ENCODE measurements around the gene GCSAML.

Gene GCSAML

DNA sequence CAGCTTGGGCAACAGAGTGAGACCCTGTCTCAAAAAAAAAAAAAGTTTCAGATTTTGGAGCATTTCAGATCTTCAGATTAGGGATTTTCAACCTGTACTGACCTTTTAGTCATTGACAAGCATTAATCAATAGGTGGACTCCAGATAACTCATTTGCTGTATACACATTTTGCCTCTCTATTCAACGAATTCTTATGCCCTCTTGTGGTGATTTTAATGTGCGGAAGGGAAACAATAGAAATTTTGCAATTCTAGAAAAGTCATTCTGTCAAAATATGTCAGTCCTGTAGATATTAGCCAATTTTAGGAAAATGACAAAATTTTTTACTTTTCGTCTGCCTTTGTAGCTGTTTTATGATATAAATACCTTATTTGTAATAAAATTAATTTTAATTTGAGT lies 27.6 kb downstream of the GCSAML start:
- no peaks in the 10 kb centered on the region for H3K27me3 ChIP-seq (ENCODE audit: control insufficient read depth, insufficient read depth, low read length)
- no peak overlapping the region for H3K9ac ChIP-seq (ENCODE audit: low read length)
- H3K4me1 ChIP-seq (ENCODE audit: control insufficient read depth, low read depth, low read length) = no peaks in the 10 kb centered on the region
- no peaks in the 10 kb centered on the region for H3K9me3 ChIP-seq (ENCODE audit: control insufficient read depth, low read depth, low read length)
- no peak overlapping the region for H3K4me3 ChIP-seq (ENCODE audit: low read length)
- no peaks in the 10 kb centered on the region for H3K36me3 ChIP-seq (ENCODE audit: control insufficient read depth, low read depth, low read length)
- H3K27ac ChIP-seq (ENCODE audit: low read length) = no peak overlapping the region

DNA sequence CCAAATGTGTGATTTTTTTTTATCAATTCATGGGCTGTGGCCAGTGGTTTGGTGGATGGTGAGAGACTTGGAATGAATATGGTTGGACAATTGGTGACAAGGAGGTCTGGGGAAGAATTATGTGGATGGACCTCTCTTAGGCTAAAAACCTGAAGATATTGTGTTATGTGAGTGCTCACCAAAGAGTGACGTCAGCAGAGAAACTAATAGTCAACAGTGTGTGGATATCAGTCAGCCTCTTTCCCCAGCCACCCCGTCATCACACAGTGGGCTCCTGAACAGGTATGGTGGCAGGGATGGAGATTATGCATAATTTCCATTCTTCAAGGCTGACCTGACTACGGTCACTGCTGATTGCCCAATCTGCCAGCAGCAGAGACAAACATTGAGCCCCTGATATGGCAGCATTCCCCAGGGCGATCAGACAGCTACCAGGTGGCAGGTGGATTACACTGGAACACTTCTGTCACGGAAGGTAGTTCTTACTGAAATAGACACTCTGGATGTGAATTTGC lies 30.1 kb downstream of the GCSAML start:
- Histone ChIP-seq H3K9me3 (ENCODE audit: control insufficient read depth, low read depth, low read length) (no peaks in the 10 kb centered on the region), H3K27ac (ENCODE audit: low read length) (no peak overlapping the region), H3K4me1 (ENCODE audit: control insufficient read depth, low read depth, low read length) (no peaks in the 10 kb centered on the region), H3K36me3 (ENCODE audit: control insufficient read depth, low read depth, low read length) (no peaks in the 10 kb centered on the region), H3K4me3 (ENCODE audit: low read length) (no peak overlapping the region), H3K27me3 (ENCODE audit: control insufficient read depth, insufficient read depth, low read length) (no peaks in the 10 kb centered on the region), H3K9ac (ENCODE audit: low read length) (no peak overlapping the region)

DNA sequence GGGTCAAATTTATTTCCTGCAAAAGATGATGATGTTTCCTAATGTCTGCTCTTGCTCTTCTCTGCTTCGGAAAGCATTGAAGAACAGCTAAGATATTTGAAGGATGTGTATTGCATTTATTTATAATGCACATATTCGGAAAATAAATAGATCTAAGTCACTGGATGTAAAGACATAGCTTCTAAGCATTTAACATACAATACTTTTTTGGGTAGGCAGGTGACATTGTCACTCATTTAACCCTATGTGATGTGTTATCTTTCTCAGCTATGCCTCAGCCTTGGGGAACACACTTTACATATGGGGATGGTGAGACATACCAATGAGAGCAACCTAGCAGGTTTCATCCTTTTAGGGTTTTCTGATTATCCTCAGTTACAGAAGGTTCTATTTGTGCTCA lies 39.1 kb downstream of the GCSAML start, which contains the start of gene OR2G2:
Gene OR2G2 (plus strand): TSS at position 301 of the 400 bp plus-strand sequence. CDS start 0 bp downstream, at position 301.
- no peaks in the 10 kb centered on the region for H3K9me3 ChIP-seq (ENCODE audit: control insufficient read depth, low read depth, low read length)
- no peaks in the 10 kb centered on the region for H3K27me3 ChIP-seq (ENCODE audit: control insufficient read depth, insufficient read depth, low read length)
- H3K27ac ChIP-seq (ENCODE audit: low read length) = no peak within 1 kb of the TSS
- H3K4me3 ChIP-seq (ENCODE audit: low read length) = no peak within 1 kb of the TSS
- no peak within 1 kb of the TSS for H3K9ac ChIP-seq (ENCODE audit: low read length)
- H3K36me3 ChIP-seq (ENCODE audit: control insufficient read depth, low read depth, low read length) = no peaks in the 10 kb centered on the region
- H3K4me1 ChIP-seq (ENCODE audit: control insufficient read depth, low read depth, low read length) = no peaks in the 10 kb centered on the region

DNA sequence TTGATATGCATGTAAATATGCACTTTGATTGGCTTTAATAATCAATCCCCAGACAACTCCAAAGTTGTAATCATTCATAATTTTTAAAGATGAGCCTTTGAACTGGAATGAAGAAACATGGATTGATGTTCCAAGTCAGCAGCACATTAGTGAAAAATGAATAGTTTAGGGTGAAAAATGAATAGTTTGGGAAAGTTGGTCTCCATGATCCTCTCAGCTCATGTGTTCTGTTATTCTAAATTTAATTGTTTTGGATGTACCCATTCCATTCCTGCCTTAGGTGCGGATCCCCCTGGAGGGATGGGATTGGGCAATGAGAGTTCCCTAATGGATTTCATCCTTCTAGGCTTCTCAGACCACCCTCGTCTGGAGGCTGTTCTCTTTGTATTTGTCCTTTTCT lies 56.4 kb downstream of the GCSAML start, which contains the start of gene OR2G3:
Gene OR2G3 (plus strand): TSS at position 301 of the 400 bp plus-strand sequence. CDS start 0 bp downstream, at position 301.
- H3K9ac ChIP-seq (ENCODE audit: low read length) = no peak within 1 kb of the TSS
- H3K27ac ChIP-seq (ENCODE audit: low read length) = no peak within 1 kb of the TSS
- H3K27me3 ChIP-seq (ENCODE audit: control insufficient read depth, insufficient read depth, low read length) = no peaks in the 10 kb centered on the region
- H3K4me3 ChIP-seq (ENCODE audit: low read length) = no peak within 1 kb of the TSS
- no peaks in the 10 kb centered on the region for H3K36me3 ChIP-seq (ENCODE audit: control insufficient read depth, low read depth, low read length)
- no peaks in the 10 kb centered on the region for H3K4me1 ChIP-seq (ENCODE audit: control insufficient read depth, low read depth, low read length)
- no peaks in the 10 kb centered on the region for H3K9me3 ChIP-seq (ENCODE audit: control insufficient read depth, low read depth, low read length)

DNA sequence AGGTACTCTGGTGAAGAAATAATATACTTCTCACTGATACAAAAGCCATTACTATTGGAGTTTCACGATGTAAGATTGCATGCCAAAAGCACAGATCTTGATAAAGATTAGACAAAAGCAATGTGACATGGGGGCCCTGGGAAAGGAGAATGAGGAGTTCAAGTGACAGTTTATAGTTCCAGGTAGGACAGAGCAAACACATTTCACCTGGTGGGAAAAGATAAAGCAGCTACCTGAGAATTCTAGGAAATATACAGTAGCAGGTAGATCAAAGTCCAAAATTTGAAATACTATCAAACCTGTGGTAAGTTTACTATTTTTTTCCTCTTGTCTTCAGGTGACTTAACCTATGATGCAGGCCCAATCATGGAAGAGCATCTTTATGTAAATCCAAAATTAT lies 64.5 kb downstream of the GCSAML start:
- no peak overlapping the region for H3K4me3 ChIP-seq (ENCODE audit: low read length)
- no peak overlapping the region for H3K9ac ChIP-seq (ENCODE audit: low read length)
- no peak overlapping the region for H3K27ac ChIP-seq (ENCODE audit: low read length)
- no peaks in the 10 kb centered on the region for H3K36me3 ChIP-seq (ENCODE audit: control insufficient read depth, low read depth, low read length)
- H3K9me3 ChIP-seq (ENCODE audit: control insufficient read depth, low read depth, low read length) = no peaks in the 10 kb centered on the region
- H3K27me3 ChIP-seq (ENCODE audit: control insufficient read depth, insufficient read depth, low read length) = no peaks in the 10 kb centered on the region
- H3K4me1 ChIP-seq (ENCODE audit: control insufficient read depth, low read depth, low read length) = no peaks in the 10 kb centered on the region

DNA sequence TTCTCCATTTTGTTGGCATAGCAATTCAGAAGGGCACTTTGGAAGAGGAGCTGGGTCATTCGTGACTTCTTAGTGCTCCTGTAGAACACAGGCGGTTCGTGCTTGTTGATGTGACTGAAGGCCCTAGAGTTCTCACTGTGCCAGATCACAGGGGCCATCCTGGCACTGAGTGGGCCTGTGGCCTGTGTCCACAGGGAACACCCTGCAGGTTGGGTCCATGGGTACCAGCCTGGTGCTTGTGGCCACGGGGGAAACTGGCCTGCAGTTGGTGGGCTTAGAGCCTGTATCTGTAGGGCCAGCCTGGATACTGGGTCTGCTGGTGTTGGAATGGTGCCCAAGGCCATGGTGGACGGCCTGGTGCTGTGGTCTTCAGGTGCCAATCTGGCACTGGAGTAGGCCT lies 65.7 kb downstream of the GCSAML start:
- H3K36me3 ChIP-seq (ENCODE audit: control insufficient read depth, low read depth, low read length) = no peaks in the 10 kb centered on the region
- H3K4me1 ChIP-seq (ENCODE audit: control insufficient read depth, low read depth, low read length) = no peaks in the 10 kb centered on the region

More for the DNA sequence above, 65.7 kb downstream of the GCSAML start:
- no peak overlapping the region for H3K27ac ChIP-seq (ENCODE audit: low read length)
- H3K9me3 ChIP-seq (ENCODE audit: control insufficient read depth, low read depth, low read length) = no peaks in the 10 kb centered on the region
- H3K9ac ChIP-seq (ENCODE audit: low read length) = no peak overlapping the region
- H3K4me3 ChIP-seq (ENCODE audit: low read length) = no peak overlapping the region
- no peaks in the 10 kb centered on the region for H3K27me3 ChIP-seq (ENCODE audit: control insufficient read depth, insufficient read depth, low read length)
